ENCODE data around the gene SAMD4B.

DNA sequence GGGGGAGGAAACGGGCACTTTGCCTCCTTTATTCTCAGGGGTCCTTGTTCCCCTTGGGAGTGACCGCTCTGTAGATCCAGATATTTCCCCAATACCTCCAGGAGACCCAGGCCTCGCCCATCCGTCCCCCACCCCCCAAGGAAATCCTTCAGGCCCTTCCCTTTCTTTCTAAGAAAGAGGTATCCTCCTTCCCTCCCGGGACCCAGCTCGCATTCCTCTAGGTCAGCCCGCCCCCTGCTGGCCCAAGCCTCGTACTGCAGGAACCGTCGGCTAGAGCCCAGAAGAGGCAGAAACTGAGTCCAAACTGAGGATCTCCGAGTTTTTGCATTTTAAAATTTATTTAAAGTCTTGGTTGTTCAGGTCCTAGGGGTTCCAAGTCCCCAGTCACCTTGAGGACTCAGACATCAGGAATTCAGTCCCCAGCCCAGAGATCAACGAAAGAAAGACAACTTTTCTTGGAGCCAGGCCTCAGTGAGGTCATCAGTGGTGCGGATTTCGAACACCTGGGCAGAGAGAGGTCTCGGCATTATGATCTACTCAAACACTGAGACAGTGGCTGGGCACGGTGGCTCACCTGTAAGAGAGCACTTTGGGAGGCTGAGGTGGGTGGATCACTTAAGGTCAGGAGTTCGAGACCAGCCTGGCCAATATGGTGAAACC lies 14.0 kb upstream of the SAMD4B start:
- TF ChIP-seq TEAD1 (CRISPR knock-in tag; IDR thresholded peaks at IDR 0.05): peak; percentile 20 to 89; a peak in 2 of 4 replicates
- TF ChIP-seq ZBTB17 (CRISPR knock-in tag; IDR thresholded peaks at IDR 0.05): no peak
- TF ChIP-seq CBX5 (IDR thresholded peaks at IDR 0.05; ENCODE audit: borderline replicate concordance, low read depth): no peak
- TF ChIP-seq, protein P1, sequence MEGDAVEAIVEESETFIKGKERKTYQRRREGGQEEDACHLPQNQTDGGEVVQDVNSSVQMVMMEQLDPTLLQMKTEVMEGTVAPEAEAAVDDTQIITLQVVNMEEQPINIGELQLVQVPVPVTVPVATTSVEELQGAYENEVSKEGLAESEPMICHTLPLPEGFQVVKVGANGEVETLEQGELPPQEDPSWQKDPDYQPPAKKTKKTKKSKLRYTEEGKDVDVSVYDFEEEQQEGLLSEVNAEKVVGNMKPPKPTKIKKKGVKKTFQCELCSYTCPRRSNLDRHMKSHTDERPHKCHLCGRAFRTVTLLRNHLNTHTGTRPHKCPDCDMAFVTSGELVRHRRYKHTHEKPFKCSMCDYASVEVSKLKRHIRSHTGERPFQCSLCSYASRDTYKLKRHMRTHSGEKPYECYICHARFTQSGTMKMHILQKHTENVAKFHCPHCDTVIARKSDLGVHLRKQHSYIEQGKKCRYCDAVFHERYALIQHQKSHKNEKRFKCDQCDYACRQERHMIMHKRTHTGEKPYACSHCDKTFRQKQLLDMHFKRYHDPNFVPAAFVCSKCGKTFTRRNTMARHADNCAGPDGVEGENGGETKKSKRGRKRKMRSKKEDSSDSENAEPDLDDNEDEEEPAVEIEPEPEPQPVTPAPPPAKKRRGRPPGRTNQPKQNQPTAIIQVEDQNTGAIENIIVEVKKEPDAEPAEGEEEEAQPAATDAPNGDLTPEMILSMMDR (IDR thresholded peaks at IDR 0.05 in 2 of 3, conservative IDR thresholded peaks at IDR 0.05 in 1 of 3; ENCODE audit: insufficient read depth in 2 of 3, low read depth in 1 of 3, low read length in 3 of 3): peak; percentile 90 to 96 (median 91)
- no peak for TF ChIP-seq MCM2 (IDR thresholded peaks at IDR 0.05; ENCODE audit: low read depth)
- TF ChIP-seq ZNF668 (CRISPR knock-in tag; IDR thresholded peaks at IDR 0.05): no peak
- TF ChIP-seq CBX3 (IDR thresholded peaks at IDR 0.05; ENCODE audit: borderline replicate concordance in 1 of 2, low read length in 2 of 2): no peak
- no peak for TF ChIP-seq NFIC (IDR thresholded peaks at IDR 0.05)
- TF ChIP-seq TAF1 (IDR thresholded peaks at IDR 0.05; ENCODE audit: control insufficient read depth, extremely low read depth, insufficient read depth, low read length, severe bottlenecking): no peak
- TF ChIP-seq, protein P2, sequence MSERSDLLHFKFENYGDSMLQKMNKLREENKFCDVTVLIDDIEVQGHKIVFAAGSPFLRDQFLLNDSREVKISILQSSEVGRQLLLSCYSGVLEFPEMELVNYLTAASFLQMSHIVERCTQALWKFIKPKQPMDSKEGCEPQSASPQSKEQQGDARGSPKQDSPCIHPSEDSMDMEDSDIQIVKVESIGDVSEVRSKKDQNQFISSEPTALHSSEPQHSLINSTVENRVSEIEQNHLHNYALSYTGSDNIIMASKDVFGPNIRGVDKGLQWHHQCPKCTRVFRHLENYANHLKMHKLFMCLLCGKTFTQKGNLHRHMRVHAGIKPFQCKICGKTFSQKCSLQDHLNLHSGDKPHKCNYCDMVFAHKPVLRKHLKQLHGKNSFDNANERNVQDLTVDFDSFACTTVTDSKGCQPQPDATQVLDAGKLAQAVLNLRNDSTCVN (CRISPR knock-in tag; IDR thresholded peaks at IDR 0.05): no peak
- TF ChIP-seq, protein P3, sequence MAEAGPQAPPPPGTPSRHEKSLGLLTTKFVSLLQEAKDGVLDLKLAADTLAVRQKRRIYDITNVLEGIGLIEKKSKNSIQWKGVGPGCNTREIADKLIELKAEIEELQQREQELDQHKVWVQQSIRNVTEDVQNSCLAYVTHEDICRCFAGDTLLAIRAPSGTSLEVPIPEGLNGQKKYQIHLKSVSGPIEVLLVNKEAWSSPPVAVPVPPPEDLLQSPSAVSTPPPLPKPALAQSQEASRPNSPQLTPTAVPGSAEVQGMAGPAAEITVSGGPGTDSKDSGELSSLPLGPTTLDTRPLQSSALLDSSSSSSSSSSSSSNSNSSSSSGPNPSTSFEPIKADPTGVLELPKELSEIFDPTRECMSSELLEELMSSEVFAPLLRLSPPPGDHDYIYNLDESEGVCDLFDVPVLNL (CRISPR knock-in tag; IDR thresholded peaks at IDR 0.05; ENCODE audit: low read depth): no peak
- TF ChIP-seq TCF3 (CRISPR knock-in tag; IDR thresholded peaks at IDR 0.05): no peak
- peak; percentile 38 to 74; a peak in 2 of 4 replicates for TF ChIP-seq MAZ (CRISPR knock-in tag; conservative IDR thresholded peaks at IDR 0.05 in 1 of 2, IDR thresholded peaks at IDR 0.05 in 1 of 2)

Data from K562 (cell line).